Measurements from ENCODE around the gene DOCK3.
"Not testable (repeated sequence)": the region's sequence is repeated elsewhere in the genome, so short reads cannot be mapped to it uniquely, and the experiment has no call there.

The DOCK3 gene

DNA sequence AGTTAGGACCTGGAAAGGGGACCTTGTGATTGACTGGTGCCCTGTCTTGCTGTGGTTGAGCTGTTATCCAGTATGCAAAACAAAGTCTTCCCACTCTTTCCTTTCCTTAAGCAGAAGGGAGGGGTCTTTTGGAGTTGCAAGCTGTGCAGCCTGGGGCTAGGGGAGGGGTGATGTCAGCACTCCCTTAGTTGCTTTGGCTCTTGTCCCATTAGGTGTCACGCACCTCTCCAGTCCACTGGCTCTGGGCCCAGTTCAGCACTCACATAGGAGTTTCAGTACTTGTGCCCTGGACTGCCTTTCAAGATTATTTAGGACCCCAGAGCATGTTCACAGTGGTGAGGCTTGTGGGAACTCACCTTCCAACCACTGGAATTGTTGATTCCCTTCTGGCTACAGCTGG is 238.5 kb downstream of the DOCK3 start:
- DNase-seq: no peak

GRCh38 chr3:50922071-50922470 is 247.3 kb downstream of the DOCK3 start:
- DNase-seq: not testable (repeated sequence)

DNA sequence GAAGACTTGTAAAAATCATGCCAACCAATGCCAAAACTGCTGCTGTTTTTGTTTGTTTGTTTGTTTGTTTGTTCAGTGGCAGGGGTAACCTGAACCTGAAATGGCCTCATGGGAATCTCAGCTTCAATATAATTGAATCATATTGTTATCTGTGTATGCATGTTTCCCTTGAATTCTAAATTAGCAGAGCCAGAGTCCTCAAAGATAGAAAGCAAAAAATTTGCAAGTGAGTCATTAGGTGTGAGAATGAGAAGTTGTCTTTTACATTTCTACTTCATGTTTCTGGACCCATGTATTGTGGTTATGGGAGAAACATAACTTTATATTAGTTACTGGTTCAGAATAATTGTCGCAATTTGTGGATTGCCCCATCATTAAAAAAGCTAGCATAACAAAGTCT is 249.2 kb downstream of the DOCK3 start:
- no peak for DNase-seq

GRCh38 chr3:50924638-50925037 is 249.9 kb downstream of the DOCK3 start:
- no peak for DNase-seq

DNA sequence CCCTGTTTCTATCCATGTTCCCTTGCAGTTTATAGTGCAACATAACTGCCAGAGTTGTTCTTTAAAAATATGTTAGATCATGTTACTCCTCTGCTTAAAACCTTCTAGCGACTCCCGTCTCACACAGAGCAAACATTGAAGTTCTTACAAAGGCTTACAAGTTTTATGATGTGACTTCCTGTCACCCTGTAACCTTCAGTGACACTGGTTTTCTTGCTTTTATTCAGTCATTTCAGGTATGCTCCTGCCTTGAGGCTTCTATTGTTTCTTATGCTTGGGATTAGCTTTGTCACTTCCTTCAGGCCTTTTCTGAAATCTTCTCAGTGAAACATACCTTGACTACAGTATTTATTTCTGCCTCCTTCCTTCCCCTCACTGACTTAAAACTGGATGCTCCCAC is 252.1 kb downstream of the DOCK3 start:
- no peak for DNase-seq

DNA sequence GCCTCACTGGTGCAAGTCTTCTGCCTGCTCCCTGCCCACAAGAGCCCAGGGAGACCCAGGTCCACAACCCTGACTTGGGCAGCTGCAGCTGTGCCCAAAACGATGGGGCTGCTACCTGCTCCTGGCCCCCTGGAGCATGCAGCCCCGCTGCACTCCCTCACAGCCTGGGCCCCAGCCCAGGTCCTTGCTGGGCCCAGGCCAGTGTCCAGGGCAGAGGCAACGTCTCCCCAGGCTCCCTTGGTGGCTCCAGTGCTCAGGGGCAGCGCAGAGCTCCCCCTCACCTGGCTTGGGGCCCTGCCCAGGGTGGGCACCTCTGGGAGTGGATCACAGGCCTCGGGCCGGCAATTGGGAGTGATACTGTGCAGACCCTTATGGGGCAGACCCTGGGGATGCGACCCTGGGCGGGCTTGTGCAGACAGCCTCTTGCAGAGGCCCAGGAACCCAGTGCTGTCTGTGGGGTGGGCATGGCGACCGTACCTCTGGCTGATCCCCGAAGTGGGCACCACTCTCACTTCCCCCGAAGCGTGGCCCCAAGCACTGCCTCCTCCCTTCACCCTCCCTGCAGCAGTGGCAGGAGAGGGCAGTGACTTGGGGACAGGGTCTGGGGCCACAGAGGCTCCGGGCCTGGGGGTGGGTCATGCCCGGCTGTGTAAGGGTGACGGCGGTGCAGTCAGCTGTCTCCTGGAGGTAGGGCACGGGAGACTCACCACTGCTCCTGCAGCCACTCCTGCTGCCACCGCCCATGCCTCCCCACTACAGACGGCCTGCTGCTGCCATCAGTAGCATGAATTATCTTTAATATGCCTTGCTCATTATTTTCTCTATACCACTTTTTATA is 255.9 kb downstream of the DOCK3 start:
- DNase-seq: no peak

GRCh38 chr3:50932918-50933317 is 258.2 kb downstream of the DOCK3 start:
- DNase-seq: not testable (repeated sequence)

DNA sequence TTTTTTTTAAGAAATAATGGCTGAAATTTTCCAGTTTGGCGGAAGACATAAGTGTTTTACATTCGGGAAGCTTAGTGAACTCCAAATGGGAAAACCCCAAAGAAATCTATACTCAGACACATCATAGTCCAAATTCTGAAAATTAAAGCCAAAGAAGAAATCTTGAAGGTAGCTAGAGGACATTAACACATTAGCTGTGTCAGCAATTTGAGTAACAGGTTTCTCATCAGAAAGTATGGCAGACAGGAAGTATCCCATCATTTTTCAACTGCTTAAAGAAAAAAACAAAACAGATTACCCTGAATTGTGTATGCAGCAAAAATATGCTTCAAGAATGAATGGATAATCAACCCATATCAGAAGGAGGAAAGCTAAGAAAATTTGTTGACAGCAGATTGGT is 261.7 kb downstream of the DOCK3 start:
- DNase-seq: no peak

GRCh38 chr3:50947419-50947818 is 272.7 kb downstream of the DOCK3 start:
- no peak for DNase-seq

DNA sequence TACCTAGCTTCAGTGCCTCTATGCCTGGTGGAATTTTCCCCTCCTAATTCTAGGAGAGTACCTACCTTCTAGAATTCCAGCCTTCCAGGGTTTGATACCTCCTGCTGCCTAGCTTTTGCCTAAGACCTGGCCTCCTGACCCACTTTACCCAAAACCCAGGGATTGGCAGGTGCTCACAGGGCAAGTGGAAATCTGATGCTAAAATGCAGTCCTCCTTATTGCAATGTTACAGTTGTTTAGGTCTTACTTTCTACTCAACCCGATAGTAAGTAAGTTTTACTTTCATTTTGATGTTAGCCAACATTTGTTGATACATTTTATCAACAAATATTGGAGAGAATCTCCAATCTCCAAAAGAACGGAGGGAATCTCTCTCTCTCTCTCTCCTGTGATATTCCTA is 275.9 kb downstream of the DOCK3 start:
- DNase-seq: no peak

DNA sequence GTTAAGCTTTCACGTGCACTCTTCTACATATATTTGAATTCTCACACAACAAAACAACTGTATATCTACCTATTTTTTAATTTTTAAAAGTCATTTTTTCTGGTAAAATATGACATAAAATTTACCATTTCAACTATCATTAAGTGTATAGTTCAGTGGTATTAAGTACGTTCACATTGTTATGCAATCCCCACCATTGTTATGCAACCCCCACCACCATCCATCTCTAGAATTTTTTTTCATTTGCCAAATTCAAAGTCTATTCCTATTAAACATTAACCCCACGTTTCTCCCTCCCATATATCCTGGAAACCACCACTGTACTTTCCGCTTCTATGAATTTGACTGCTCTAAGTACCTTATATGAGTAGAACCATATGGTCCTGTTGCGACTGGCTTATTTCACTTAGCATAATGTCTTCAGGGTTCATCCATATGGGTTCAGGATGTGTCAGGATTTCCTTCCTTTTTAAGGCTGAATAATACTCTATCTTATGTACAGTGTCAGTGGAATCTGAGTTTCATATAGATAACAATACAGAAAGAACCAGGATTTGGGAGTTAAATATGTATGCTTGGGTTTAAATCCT is 279.2 kb downstream of the DOCK3 start:
- no peak for DNase-seq

DNA sequence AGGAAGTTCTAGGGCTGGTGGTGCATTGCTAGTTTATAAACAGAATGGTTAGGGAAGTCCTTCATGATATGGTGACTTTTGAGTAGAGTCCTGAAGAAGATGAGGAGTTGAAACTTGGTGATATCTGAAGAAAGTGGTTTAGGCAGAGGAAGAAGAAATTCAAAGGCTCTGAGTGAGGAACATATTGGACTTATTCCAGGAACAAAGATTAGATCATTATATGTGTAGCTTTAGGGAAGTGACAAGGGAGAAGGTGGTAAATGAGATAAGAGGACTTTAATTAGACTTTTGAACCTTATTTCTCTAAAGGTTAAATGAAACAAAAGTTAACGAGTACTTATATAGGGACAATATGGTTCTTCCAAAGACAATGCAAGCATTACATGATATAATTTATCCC is 286.7 kb downstream of the DOCK3 start:
- no peak for DNase-seq

- DNase-seq: peak; percentile 34
Measured at GRCh38 chr3:50971487-50971924, 296.8 kb downstream of the DOCK3 start.

DNA sequence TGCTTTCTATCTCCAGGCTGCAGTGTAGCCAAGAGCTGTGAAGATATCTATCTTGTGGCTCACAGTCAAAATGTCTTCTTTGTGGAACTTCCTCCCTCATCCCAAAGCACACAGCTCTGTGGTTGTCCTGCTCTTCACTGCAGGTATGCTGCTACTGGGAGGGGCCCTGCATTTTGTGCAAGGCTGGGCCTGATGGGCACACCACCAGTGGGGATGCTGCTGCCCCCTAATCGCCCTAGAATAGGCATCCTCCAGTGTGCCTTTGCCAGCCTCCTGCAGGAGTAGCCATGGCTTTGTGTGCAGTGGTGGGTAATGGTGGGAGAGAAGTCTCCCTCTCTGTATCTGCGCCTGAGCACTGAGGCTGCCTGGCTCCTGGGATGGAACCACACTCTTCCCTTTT is 297.3 kb downstream of the DOCK3 start:
- DNase-seq: no peak

GRCh38 chr3:50978586-50978985 is 303.9 kb downstream of the DOCK3 start:
- not testable (repeated sequence) for DNase-seq

- DNase-seq: no peak
Measured at GRCh38 chr3:50978991-50979667, 304.4 kb downstream of the DOCK3 start.

GRCh38 chr3:50982540-50983325 is 308.0 kb downstream of the DOCK3 start:
- DNase-seq: no peak

- no peak for DNase-seq
Measured at GRCh38 chr3:50983887-50984286, 309.2 kb downstream of the DOCK3 start.

DNA sequence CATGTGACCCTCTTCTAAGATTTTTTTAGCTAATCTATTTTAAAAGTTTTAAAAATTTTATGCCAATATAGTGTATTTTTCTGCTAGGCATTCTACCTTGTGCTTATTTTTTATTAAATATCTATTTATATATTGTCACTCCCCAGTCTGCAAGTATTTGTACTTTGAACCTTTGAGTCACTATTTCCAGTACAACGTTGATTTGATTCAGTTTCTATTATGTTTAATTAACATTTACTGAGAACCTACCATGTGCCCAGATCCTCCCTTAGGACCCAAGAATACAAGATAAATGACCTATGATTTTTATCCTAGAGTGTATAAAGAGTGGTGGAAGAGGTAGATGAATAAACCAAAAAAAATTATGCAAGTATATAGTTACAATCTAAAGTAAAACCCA is 311.2 kb downstream of the DOCK3 start:
- no peak for DNase-seq

DNA sequence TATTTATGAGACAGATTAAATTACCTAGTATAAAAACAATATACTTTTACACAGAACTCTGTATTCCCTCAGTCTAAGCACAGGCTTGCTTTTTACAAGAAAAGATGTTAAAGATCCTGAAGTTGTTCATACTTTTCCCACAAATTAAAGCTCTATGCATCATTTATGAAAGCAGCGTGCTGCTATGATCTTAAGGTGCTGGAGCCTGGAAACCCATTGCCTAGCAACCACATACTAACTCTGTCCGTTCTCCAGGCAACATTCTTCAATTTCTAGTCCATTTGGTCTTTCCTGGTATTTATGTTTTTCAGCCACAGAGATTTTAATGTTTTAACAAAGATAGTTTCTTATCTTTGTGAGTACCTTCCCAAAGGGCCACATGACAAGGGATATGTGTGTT is 312.0 kb downstream of the DOCK3 start:
- DNase-seq: no peak

DNA sequence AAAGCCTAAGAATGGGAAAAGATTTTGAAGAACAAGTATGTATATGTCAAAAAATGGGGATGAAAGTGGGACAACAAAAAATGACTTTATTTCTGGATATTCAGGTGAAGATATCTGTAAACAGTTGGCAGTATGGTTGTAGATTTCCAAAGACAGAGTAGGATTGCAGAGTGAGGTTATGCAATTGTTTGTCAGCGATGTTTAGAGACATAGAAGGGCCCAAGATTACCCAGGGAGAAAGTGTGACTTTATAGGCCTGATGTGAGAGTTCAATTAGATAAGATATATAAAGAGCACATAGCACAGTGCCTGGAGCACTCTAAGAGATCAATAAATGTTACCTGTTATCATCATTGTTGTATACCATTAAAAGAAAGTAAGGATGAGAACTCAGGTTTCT is 319.8 kb downstream of the DOCK3 start:
- DNase-seq: no peak

GRCh38 chr3:50995085-50995824 is 320.5 kb downstream of the DOCK3 start:
- no peak for DNase-seq
